GM12865 (cell line): ENCODE results near the gene ADCY2.

Source experiments
- DNase-seq: peaks from one replicate; pipeline ENCODE4 v3.0.0; 2010; ENCODE audit warnings: low read depth
- H3K4me3 ChIP-seq: 2 replicates; pipeline ENCODE4 v1.5.1; 2011; ENCODE audit warnings: mild to moderate bottlenecking, low read depth, low read length, control low read depth
- CTCF ChIP-seq: IDR thresholded peaks from 2 replicates; pipeline ENCODE4 v1.5.1; 2011; ENCODE audit warnings: low read length, control low read depth, low read depth, inconsistent platforms; ENCODE audit not compliant: insufficient read depth; ENCODE audit errors: missing control alignments

The ADCY2 gene

GRCh38 chr5:7395947-7396712 is at the start of gene ADCY2:
Gene ADCY2, plus strand, starts transcription at chr5:7396138. Its CDS starts 159 bp downstream, at chr5:7396297.
- no peak for TF ChIP-seq CTCF
- DNase-seq: no peak
- no peak within 1 kb of the TSS for H3K4me3 ChIP-seq

GRCh38 chr5:7347377-7347776 is 48.6 kb upstream of the ADCY2 start:
- H3K4me3 ChIP-seq: no peak overlapping the region
- no peak for DNase-seq
- TF ChIP-seq CTCF: no peak

- H3K4me3 ChIP-seq: no peak overlapping the region
- no peak for DNase-seq
- no peak for TF ChIP-seq CTCF
Observed at GRCh38 chr5:7348168-7348854, 47.6 kb upstream of the ADCY2 start.

- H3K4me3 ChIP-seq: no peak overlapping the region
- DNase-seq: no peak
- TF ChIP-seq CTCF: no peak
Observed at GRCh38 chr5:7361593-7361992, 34.3 kb upstream of the ADCY2 start.

- no peak for TF ChIP-seq CTCF
- no peak overlapping the region for H3K4me3 ChIP-seq
- no peak for DNase-seq
Observed at GRCh38 chr5:7363067-7363677, 32.8 kb upstream of the ADCY2 start.

GRCh38 chr5:7364226-7364875 is 31.6 kb upstream of the ADCY2 start:
- no peak for TF ChIP-seq CTCF
- DNase-seq: no peak
- H3K4me3 ChIP-seq: no peak overlapping the region
